Astrocyte of the cerebellum (primary cell): ENCODE data around the gene DCAF17.
A peak's percentile ranks its signal among the peaks of the same experiment; 100 is the strongest.
"Not testable (repeated sequence)": the region's sequence is repeated elsewhere in the genome, so short reads cannot be mapped to it uniquely, and the experiment has no call there.

Experiments used
- DNase-seq: peaks from one replicate; pipeline ENCODE4 v3.0.0-alpha.2; 2011; ENCODE audit warnings: low read depth
- H3K4me3 ChIP-seq: 2 replicates; pipeline ENCODE4 v1.5.1; 2011; ENCODE audit warnings: mild to moderate bottlenecking, low read depth, low read length, moderate library complexity
- in situ Hi-C: cut with HindIII; loops from 2 replicates; pipeline ENCODE4 v1.10.0; 2017; ENCODE audit warnings: low sequenced_read_pairs
- TF ChIP-seq, protein P1 (sequence below): IDR thresholded peaks from 2 replicates; pipeline ENCODE4 v1.5.1; 2012; ENCODE audit warnings: low read length, low read depth, moderate library complexity, mild to moderate bottlenecking; ENCODE audit errors: missing control alignments

DCAF17 gene

GRCh38 chr2:171523088-171524017, 89.3 kb downstream of the DCAF17 start:
- DNase-seq = peak; percentile 38
- peak overlapping the region; percentile 84 for H3K4me3 ChIP-seq
- TF ChIP-seq, protein P1, sequence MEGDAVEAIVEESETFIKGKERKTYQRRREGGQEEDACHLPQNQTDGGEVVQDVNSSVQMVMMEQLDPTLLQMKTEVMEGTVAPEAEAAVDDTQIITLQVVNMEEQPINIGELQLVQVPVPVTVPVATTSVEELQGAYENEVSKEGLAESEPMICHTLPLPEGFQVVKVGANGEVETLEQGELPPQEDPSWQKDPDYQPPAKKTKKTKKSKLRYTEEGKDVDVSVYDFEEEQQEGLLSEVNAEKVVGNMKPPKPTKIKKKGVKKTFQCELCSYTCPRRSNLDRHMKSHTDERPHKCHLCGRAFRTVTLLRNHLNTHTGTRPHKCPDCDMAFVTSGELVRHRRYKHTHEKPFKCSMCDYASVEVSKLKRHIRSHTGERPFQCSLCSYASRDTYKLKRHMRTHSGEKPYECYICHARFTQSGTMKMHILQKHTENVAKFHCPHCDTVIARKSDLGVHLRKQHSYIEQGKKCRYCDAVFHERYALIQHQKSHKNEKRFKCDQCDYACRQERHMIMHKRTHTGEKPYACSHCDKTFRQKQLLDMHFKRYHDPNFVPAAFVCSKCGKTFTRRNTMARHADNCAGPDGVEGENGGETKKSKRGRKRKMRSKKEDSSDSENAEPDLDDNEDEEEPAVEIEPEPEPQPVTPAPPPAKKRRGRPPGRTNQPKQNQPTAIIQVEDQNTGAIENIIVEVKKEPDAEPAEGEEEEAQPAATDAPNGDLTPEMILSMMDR = no peak
- in situ Hi-C loops = no loop called here

- H3K4me3 ChIP-seq = peak overlapping the region; percentile 84
- DNase-seq = peak; percentile 16
- TF ChIP-seq, protein P1 = no peak
- in situ Hi-C loops = no loop called here
These were observed 90.0 kb downstream of the DCAF17 start for GRCh38 chr2:171524018-171524401.

DNA sequence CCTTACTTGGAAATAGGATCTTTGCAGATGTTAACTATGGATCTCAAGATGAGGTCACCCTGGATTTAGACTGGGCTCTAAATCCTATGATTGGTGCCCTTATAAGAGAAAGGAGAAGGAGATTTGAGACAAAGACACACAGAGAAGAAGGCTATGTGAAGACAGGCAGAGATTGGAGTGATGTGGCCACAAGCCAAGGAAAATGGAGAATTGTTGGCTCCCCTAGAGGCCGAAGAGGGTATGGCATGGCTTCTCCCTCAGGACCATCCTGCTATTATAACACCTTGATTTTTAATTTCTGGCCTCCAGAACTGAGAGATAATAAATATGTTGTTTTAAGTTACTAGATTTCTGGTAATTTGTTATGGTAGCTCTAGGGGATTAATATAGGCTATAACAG, 95.9 kb downstream of the DCAF17 start:
- in situ Hi-C loops = no loop called here
- DNase-seq = no peak
- TF ChIP-seq, protein P1 = peak; percentile 64
- no peak overlapping the region for H3K4me3 ChIP-seq

GRCh38 chr2:171530378-171530777, 96.4 kb downstream of the DCAF17 start:
- DNase-seq = no peak
- H3K4me3 ChIP-seq = no peak overlapping the region
- TF ChIP-seq, protein P1 = no peak
- in situ Hi-C loops = no loop called here

GRCh38 chr2:171530859-171531258, 96.8 kb downstream of the DCAF17 start:
- H3K4me3 ChIP-seq, in situ Hi-C loops, DNase-seq: not testable (repeated sequence)

- DNase-seq = peak; percentile 69
- TF ChIP-seq, protein P1 = no peak
- H3K4me3 ChIP-seq = no peak overlapping the region
- in situ Hi-C loops = no loop called here
These were observed 97.3 kb downstream of the DCAF17 start for GRCh38 chr2:171531291-171531690.

- in situ Hi-C loops = no loop called here
- DNase-seq = no peak
- TF ChIP-seq, protein P1 = no peak
- H3K4me3 ChIP-seq = no peak overlapping the region
These were observed 97.9 kb downstream of the DCAF17 start for GRCh38 chr2:171531836-171532450.
